HEK293 (cell line): ENCODE measurements around the gene MIS18A.

ENCODE experiments used
- CTCF ChIA-PET: fragments of 350-600 bp; formaldehyde crosslinking; extraction: SDS; loops from one replicate; lab custom pipeline; 2021; ENCODE audit warnings: antibody characterized with exemption; lab: Yijun Ruan, JAX
- POLR2A ChIA-PET: fragments of 300-600 bp; formaldehyde crosslinking; extraction: SDS; loops from one replicate; lab custom pipeline; 2020; ENCODE audit warnings: antibody characterized with exemption, inconsistent platforms; lab: Yijun Ruan, JAX
- H3K27ac ChIP-seq: fragments of 200-500 bp; sonication (Bioruptor generic); 2 replicates; pipeline ENCODE4 v1.5.1; 2014; ENCODE audit warnings: low read depth, low read length, control low read depth, inconsistent platforms; ENCODE audit errors: extremely low read depth
- H3K36me3 ChIP-seq, 2 experiments: fragments of 200-500 bp in 1 of 2; sonication (Bioruptor generic) in 1 of 2; 1 replicate in 1 of 2; 2 replicates in 1 of 2; pipeline ENCODE4 v1.5.1; 2014 to 2017; ENCODE audit warnings: inconsistent platforms in 2 of 2, low read length in 2 of 2; ENCODE audit not compliant: control insufficient read depth in 2 of 2, insufficient read depth in 1 of 2
- H3K4me1 ChIP-seq: fragments of 200-500 bp; sonication (Bioruptor generic); 2 replicates; pipeline ENCODE4 v1.5.1; 2014; ENCODE audit warnings: mild to moderate bottlenecking, low read length, inconsistent platforms; ENCODE audit not compliant: control insufficient read depth, insufficient read depth
- H3K4me3 ChIP-seq: 2 replicates; pipeline ENCODE4 v1.5.1; 2011; ENCODE audit warnings: low read depth, mild to moderate bottlenecking, control low read depth, low read length, moderate library complexity
- H3K9me3 ChIP-seq: fragments of 200-500 bp; sonication (Bioruptor generic); 2 replicates; pipeline ENCODE4 v1.5.1; 2014; ENCODE audit warnings: low read depth, low read length, inconsistent platforms; ENCODE audit not compliant: control insufficient read depth, insufficient read depth
- BCL11B ChIP-seq: fragments of 450-650 bp; formaldehyde crosslinking; IDR thresholded peaks from 2 replicates; pipeline ENCODE4 v1.5.1; 2016; ENCODE audit warnings: low read depth, missing biosample characterization, missing genetic modification characterization
- KLF8 ChIP-seq: fragments of 450-650 bp; formaldehyde crosslinking; IDR thresholded peaks from 2 replicates; pipeline ENCODE4 v1.5.1; 2016; ENCODE audit warnings: missing biosample characterization, missing genetic modification characterization
- MYNN ChIP-seq: fragments of 450-650 bp; formaldehyde crosslinking; IDR thresholded peaks from 2 replicates; pipeline ENCODE4 v1.5.1; 2016; ENCODE audit warnings: missing biosample characterization, missing genetic modification characterization, borderline replicate concordance
- YY2 ChIP-seq: fragments of 450-650 bp; formaldehyde crosslinking; IDR thresholded peaks from 2 replicates; pipeline ENCODE4 v1.5.1; 2016; ENCODE audit warnings: missing biosample characterization, missing genetic modification characterization
- ZBTB48 ChIP-seq: fragments of 450-650 bp; formaldehyde crosslinking; IDR thresholded peaks from 2 replicates; pipeline ENCODE4 v1.5.1; 2016; ENCODE audit warnings: missing biosample characterization, missing genetic modification characterization
- ZFP69B ChIP-seq: fragments of 450-650 bp; formaldehyde crosslinking; IDR thresholded peaks from 2 replicates; pipeline ENCODE4 v1.5.1; 2016; ENCODE audit warnings: missing biosample characterization, missing genetic modification characterization
- ZNF112 ChIP-seq: fragments of 450-650 bp; formaldehyde crosslinking; IDR thresholded peaks from 2 replicates; pipeline ENCODE4 v1.5.0; 2017; ENCODE audit warnings: missing biosample characterization, missing genetic modification characterization
- ZNF169 ChIP-seq: fragments of 450-650 bp; formaldehyde crosslinking; IDR thresholded peaks from 2 replicates; pipeline ENCODE4 v1.5.1; 2016; ENCODE audit warnings: missing biosample characterization, missing genetic modification characterization
- ZNF2 ChIP-seq: fragments of 450-650 bp; formaldehyde crosslinking; IDR thresholded peaks from 2 replicates; pipeline ENCODE4 v1.5.1; 2016; ENCODE audit warnings: missing biosample characterization, missing genetic modification characterization
- ZNF266 ChIP-seq: fragments of 450-650 bp; formaldehyde crosslinking; IDR thresholded peaks from 2 replicates; pipeline ENCODE4 v1.5.1; 2016; ENCODE audit warnings: missing biosample characterization, missing genetic modification characterization, low read depth
- ZNF350 ChIP-seq: fragments of 450-650 bp; formaldehyde crosslinking; IDR thresholded peaks from 2 replicates; pipeline ENCODE4 v1.5.0; 2017; ENCODE audit warnings: missing biosample characterization, mild to moderate bottlenecking, missing genetic modification characterization
- ZNF354C ChIP-seq: fragments of 450-650 bp; formaldehyde crosslinking; IDR thresholded peaks from 2 replicates; pipeline ENCODE4 v1.5.1; 2016; ENCODE audit warnings: missing biosample characterization, missing genetic modification characterization, low read depth, borderline replicate concordance
- ZNF501 ChIP-seq: fragments of 450-650 bp; formaldehyde crosslinking; IDR thresholded peaks from 2 replicates; pipeline ENCODE4 v1.5.1; 2016; ENCODE audit warnings: missing biosample characterization, missing genetic modification characterization
- ZNF529 ChIP-seq: fragments of 450-650 bp; formaldehyde crosslinking; IDR thresholded peaks from 2 replicates; pipeline ENCODE4 v1.5.1; 2017; ENCODE audit warnings: missing genetic modification characterization, missing biosample characterization; ENCODE audit not compliant: insufficient replicate concordance
- ZNF596 ChIP-seq: fragments of 450-650 bp; IDR thresholded peaks from 2 replicates; pipeline ENCODE4 v1.5.0; 2018; ENCODE audit warnings: missing biosample characterization, mild to moderate bottlenecking, missing genetic modification characterization, moderate library complexity
- ZNF621 ChIP-seq: fragments of 450-650 bp; formaldehyde crosslinking; IDR thresholded peaks from 2 replicates; pipeline ENCODE4 v1.5.1; 2017; ENCODE audit warnings: missing biosample characterization, missing genetic modification characterization
- ZNF626 ChIP-seq: fragments of 450-650 bp; sonication (Bioruptor Pico); formaldehyde crosslinking; IDR thresholded peaks from 2 replicates; pipeline ENCODE4 v1.5.1; 2018; ENCODE audit warnings: missing biosample characterization, missing genetic modification characterization, inconsistent platforms
- ZNF654 ChIP-seq: fragments of 450-650 bp; formaldehyde crosslinking; IDR thresholded peaks from 2 replicates; pipeline ENCODE4 v1.5.1; 2016; ENCODE audit warnings: low read depth, missing biosample characterization, missing genetic modification characterization
- ZNF658 ChIP-seq: fragments of 450-650 bp; formaldehyde crosslinking; IDR thresholded peaks from 2 replicates; pipeline ENCODE4; 2016; ENCODE audit warnings: missing biosample characterization, missing genetic modification characterization
- ZNF677 ChIP-seq: fragments of 450-650 bp; IDR thresholded peaks from 2 replicates; pipeline ENCODE4 v1.5.0; 2018; ENCODE audit warnings: missing biosample characterization, mild to moderate bottlenecking, missing genetic modification characterization, moderate library complexity
- ZNF792 ChIP-seq: fragments of 450-650 bp; formaldehyde crosslinking; IDR thresholded peaks from 2 replicates; pipeline ENCODE4 v1.5.1; 2016; ENCODE audit warnings: missing biosample characterization, missing genetic modification characterization
- ZSCAN30 ChIP-seq: fragments of 450-650 bp; IDR thresholded peaks from 2 replicates; pipeline ENCODE4 v1.5.1; 2018; ENCODE audit warnings: missing biosample characterization, mild to moderate bottlenecking, missing genetic modification characterization, moderate library complexity
- TF ChIP-seq, protein P1 (sequence below): fragments of 450-650 bp; formaldehyde crosslinking; IDR thresholded peaks from 2 replicates; pipeline ENCODE4 v1.5.1; 2017; ENCODE audit warnings: missing biosample characterization, missing genetic modification characterization
- TF ChIP-seq, protein P2 (sequence below): fragments of 450-650 bp; formaldehyde crosslinking; optimal IDR thresholded peaks from 2 replicates; pipeline ENCODE3; 2016; ENCODE audit warnings: missing biosample characterization, mild to moderate bottlenecking, missing genetic modification characterization
- TF ChIP-seq, protein P3 (sequence below): fragments of 450-650 bp; formaldehyde crosslinking; IDR thresholded peaks from 2 replicates; pipeline ENCODE4 v1.5.1; 2017; ENCODE audit warnings: missing biosample characterization, missing genetic modification characterization
- TF ChIP-seq, protein P4 (sequence below): fragments of 450-650 bp; formaldehyde crosslinking; IDR thresholded peaks from 2 replicates; pipeline ENCODE4 v1.5.1; 2016; ENCODE audit warnings: missing biosample characterization, missing genetic modification characterization

Gene MIS18A

DNA sequence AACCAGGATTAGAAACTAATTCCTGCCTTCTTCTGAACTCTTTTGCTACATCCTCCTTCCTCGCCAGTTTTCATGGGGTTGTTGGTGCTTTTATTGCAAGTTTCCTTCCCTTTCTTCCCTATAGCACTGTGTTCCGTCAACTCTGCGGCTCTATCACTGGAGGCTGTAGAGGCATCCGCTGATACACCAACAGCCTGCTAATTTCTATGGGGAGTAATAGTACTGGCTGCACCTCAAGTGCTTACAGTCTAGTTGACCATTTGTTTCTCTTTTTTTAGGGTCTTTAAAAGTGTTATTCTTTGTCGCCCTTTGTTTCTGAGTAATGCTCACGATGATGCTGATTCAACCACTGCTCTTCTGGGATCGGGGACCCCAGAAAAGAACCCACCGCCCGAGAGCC lies 746 bp downstream of the MIS18A start:
- Histone ChIP-seq H3K27ac (peak overlapping the region; percentile 72; the same call in 1 of the 2 replicates), H3K4me1 (peaks cover 6% of the 10 kb centered on the region; the same call in 1 of the 2 replicates), H3K4me3 (peak overlapping the region; percentile 98), H3K36me3 (peaks cover 11 to 19% of the 10 kb centered on the region in 2 experiments), H3K9me3 (no peaks in the 10 kb centered on the region)
- POLR2A ChIA-PET, result interaction anchor here (1.0 to 1.5 kb wide), 5 partner anchors 9 to 493 kb away, joined by 3 to 6 read pairs (median 4); partner anchors contain the start of gene PAXBP1
- CTCF ChIA-PET, result no interaction called here
- TF ChIP-seq MYNN (tag by site-specific recombination) (no peak), ZSCAN30 (no peak), ZNF658 (tag by site-specific recombination) (no peak), ZNF169 (no peak), BCL11B (tag by site-specific recombination) (no peak)
- TF ChIP-seq, protein P1, sequence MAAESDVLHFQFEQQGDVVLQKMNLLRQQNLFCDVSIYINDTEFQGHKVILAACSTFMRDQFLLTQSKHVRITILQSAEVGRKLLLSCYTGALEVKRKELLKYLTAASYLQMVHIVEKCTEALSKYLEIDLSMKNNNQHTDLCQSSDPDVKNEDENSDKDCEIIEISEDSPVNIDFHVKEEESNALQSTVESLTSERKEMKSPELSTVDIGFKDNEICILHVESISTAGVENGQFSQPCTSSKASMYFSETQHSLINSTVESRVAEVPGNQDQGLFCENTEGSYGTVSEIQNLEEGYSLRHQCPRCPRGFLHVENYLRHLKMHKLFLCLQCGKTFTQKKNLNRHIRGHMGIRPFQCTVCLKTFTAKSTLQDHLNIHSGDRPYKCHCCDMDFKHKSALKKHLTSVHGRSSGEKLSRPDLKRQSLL, result peak; percentile 78; the same call in 1 of the 2 replicates

DNA sequence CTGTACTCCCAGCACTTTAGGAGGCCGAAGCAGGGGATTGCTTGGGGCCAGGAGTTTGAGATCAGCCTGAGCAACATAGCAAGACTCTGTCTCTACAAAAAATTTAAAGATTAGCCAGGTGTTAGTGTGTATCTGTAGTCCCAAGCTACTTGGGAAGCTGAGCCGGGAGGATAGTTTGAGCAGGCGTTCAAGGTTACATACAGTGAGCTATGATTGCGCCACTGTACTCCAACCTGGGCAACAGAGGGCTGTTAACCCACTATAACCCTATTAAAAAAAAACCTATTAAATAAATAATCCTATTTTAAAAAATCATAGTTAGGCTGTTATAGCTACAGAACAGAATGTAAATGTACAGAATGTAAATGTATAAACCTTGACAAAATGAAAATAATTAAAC lies 2.2 kb downstream of the MIS18A start:
- no peak overlapping the region for H3K27ac ChIP-seq
- no peak overlapping the region for H3K4me3 ChIP-seq
- no peaks in the 10 kb centered on the region for H3K9me3 ChIP-seq
- TF ChIP-seq ZNF350 (tag by site-specific recombination), result no peak
- no peak for TF ChIP-seq ZNF354C
- ChIA-PET POLR2A (interaction anchor here (0.7 to 1.3 kb wide), 2 partner anchors 336 to 948 kb away, joined by 3 to 5 read pairs; partner anchors contain the start of gene CFAP298), CTCF (interaction anchor here (0.5 to 1.8 kb wide), 6 partner anchors 19 to 418 kb away, joined by 3 to 5 read pairs (median 4); no protein-coding TSS in a partner anchor)
- peaks cover 6% of the 10 kb centered on the region; the same call in 1 of the 2 replicates for H3K4me1 ChIP-seq
- H3K36me3 ChIP-seq, result peaks cover 14 to 31% of the 10 kb centered on the region in 2 experiments

DNA sequence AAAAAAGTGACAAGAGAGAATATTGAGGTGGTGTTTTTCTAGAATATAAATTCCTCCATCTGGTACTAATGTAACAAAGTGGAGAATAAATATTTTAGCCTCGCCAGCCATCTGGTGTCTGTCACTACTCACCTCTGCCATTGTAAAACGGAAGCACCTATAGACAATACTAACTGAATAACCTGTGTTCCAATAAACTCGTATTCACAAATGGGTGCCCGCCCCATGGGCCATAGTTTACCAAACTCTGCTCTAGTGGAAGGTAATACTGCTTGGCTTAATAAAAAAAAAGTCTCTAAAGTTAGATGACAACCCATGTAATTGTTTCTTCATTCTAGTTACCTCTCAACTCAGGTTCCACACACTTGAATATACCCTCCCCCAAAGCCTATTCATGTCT lies 8.1 kb downstream of the MIS18A start:
- H3K4me3 ChIP-seq, result no peak overlapping the region
- peaks cover 52 to 74% of the 10 kb centered on the region in 2 experiments for H3K36me3 ChIP-seq
- H3K27ac ChIP-seq, result no peak overlapping the region
- ChIA-PET CTCF (interaction anchor here (1.0 to 2.2 kb wide), 2 partner anchors 12 to 485 kb away, joined by 3 to 11 read pairs; no protein-coding TSS in a partner anchor), POLR2A (no interaction called here)
- H3K4me1 ChIP-seq, result no peaks in the 10 kb centered on the region
- no peaks in the 10 kb centered on the region for H3K9me3 ChIP-seq
- TF ChIP-seq KLF8 (tag by site-specific recombination) (no peak), ZNF266 (tag by site-specific recombination) (no peak), ZNF677 (tag by site-specific recombination) (no peak), ZBTB48 (tag by site-specific recombination) (no peak), ZNF621 (tag by site-specific recombination) (no peak), ZNF529 (tag by site-specific recombination) (no peak), ZNF654 (tag by site-specific recombination) (no peak), ZNF501 (tag by site-specific recombination) (no peak), YY2 (tag by site-specific recombination) (no peak), ZNF2 (no peak), ZNF626 (tag by site-specific recombination) (no peak), ZFP69B (tag by site-specific recombination) (no peak), ZNF596 (tag by site-specific recombination) (no peak), ZNF792 (tag by site-specific recombination) (no peak), ZNF112 (tag by site-specific recombination) (no peak)
- TF ChIP-seq, protein P2, sequence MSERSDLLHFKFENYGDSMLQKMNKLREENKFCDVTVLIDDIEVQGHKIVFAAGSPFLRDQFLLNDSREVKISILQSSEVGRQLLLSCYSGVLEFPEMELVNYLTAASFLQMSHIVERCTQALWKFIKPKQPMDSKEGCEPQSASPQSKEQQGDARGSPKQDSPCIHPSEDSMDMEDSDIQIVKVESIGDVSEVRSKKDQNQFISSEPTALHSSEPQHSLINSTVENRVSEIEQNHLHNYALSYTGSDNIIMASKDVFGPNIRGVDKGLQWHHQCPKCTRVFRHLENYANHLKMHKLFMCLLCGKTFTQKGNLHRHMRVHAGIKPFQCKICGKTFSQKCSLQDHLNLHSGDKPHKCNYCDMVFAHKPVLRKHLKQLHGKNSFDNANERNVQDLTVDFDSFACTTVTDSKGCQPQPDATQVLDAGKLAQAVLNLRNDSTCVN (tag by site-specific recombination), result no peak
- TF ChIP-seq, protein P3, sequence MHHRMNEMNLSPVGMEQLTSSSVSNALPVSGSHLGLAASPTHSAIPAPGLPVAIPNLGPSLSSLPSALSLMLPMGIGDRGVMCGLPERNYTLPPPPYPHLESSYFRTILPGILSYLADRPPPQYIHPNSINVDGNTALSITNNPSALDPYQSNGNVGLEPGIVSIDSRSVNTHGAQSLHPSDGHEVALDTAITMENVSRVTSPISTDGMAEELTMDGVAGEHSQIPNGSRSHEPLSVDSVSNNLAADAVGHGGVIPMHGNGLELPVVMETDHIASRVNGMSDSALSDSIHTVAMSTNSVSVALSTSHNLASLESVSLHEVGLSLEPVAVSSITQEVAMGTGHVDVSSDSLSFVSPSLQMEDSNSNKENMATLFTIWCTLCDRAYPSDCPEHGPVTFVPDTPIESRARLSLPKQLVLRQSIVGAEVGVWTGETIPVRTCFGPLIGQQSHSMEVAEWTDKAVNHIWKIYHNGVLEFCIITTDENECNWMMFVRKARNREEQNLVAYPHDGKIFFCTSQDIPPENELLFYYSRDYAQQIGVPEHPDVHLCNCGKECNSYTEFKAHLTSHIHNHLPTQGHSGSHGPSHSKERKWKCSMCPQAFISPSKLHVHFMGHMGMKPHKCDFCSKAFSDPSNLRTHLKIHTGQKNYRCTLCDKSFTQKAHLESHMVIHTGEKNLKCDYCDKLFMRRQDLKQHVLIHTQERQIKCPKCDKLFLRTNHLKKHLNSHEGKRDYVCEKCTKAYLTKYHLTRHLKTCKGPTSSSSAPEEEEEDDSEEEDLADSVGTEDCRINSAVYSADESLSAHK (tag by site-specific recombination), result no peak
- TF ChIP-seq, protein P4, sequence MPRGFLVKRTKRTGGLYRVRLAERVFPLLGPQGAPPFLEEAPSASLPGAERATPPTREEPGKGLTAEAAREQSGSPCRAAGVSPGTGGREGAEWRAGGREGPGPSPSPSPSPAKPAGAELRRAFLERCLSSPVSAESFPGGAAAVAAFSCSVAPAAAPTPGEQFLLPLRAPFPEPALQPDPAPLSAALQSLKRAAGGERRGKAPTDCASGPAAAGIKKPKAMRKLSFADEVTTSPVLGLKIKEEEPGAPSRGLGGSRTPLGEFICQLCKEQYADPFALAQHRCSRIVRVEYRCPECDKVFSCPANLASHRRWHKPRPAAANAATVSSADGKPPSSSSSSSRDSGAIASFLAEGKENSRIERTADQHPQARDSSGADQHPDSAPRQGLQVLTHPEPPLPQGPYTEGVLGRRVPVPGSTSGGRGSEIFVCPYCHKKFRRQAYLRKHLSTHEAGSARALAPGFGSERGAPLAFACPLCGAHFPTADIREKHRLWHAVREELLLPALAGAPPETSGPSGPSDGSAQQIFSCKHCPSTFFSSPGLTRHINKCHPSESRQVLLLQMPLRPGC (tag by site-specific recombination), result no peak
